ENCODE measurements around the gene CNTN6. TPM values are rescaled to one million over a fixed set of nuclear protein-coding genes. Genes with fewer than 3 reads are reported as not detected.

Gene CNTN6
- polyA plus RNA-seq (2013, experiment 1 of 2) = 0.01 TPM
- polyA plus RNA-seq (2013, experiment 2 of 2) = not detected

GRCh38 chr3:1092771-1093170 is at the start of gene CNTN6:
TSS of gene CNTN6 (plus strand) at chr3:1093024. CDS start at chr3:1148009, 54,985 bp downstream.
- H3K79me1 ChIP-seq (ENCODE audit: low read length) = no peaks in the 10 kb centered on the region
- no peak within 1 kb of the TSS for H3K4me3 ChIP-seq (ENCODE audit: low read length)
- H3K23ac ChIP-seq (ENCODE audit: low read length) = no peak within 1 kb of the TSS
- DNase-seq = peak; percentile 7
- no peak within 1 kb of the TSS for H2BK5ac ChIP-seq (ENCODE audit: low read length)
- H4K5ac ChIP-seq (ENCODE audit: low read length) = no peak within 1 kb of the TSS
- H2BK120ac ChIP-seq (ENCODE audit: low read depth, low read length) = no peak within 1 kb of the TSS
- no peak within 1 kb of the TSS for H3K56ac ChIP-seq (ENCODE audit: low read length)
- no peak within 1 kb of the TSS for H4K8ac ChIP-seq (ENCODE audit: low read depth, low read length)
- H3K27me3 ChIP-seq (ENCODE audit: insufficient read depth, low read length, poor library complexity) = no peaks in the 10 kb centered on the region
- no peaks in the 10 kb centered on the region for H3K79me2 ChIP-seq (ENCODE audit: control insufficient read depth, insufficient read depth, low read length)
- peak within 1 kb of the TSS; percentile 9 for H3K18ac ChIP-seq (ENCODE audit: low read length)
- no peaks in the 10 kb centered on the region for H3K4me1 ChIP-seq (ENCODE audit: control insufficient read depth, low read depth, low read length)
- H3K4me2 ChIP-seq (ENCODE audit: low read length) = no peak within 1 kb of the TSS
- H2BK15ac ChIP-seq (replicated peaks; ENCODE audit: low read depth) = no peak within 1 kb of the TSS
- no peaks in the 10 kb centered on the region for H3K36me3 ChIP-seq (ENCODE audit: control insufficient read depth, insufficient read depth, low read length)
- no peak within 1 kb of the TSS for H2AK5ac ChIP-seq (ENCODE audit: low read length)
- no peak within 1 kb of the TSS for H3K27ac ChIP-seq (ENCODE audit: low read depth, low read length)
- H3K9ac ChIP-seq (ENCODE audit: low read length) = no peak within 1 kb of the TSS
- no CpG with 5 or more reads among the region's 7 CpGs for WGBS (ENCODE audit: extremely low coverage, insufficient coverage, low lambda C conversion rate)
- H3K4ac ChIP-seq (ENCODE audit: low read depth, low read length) = no peak within 1 kb of the TSS

- Histone ChIP-seq H4K8ac (ENCODE audit: low read depth, low read length) (no peak overlapping the region), H3K79me1 (ENCODE audit: low read length) (no peaks in the 10 kb centered on the region), H3K36me3 (ENCODE audit: control insufficient read depth, insufficient read depth, low read length) (no peaks in the 10 kb centered on the region), H4K5ac (ENCODE audit: low read length) (no peak overlapping the region), H3K27ac (ENCODE audit: low read depth, low read length) (no peak overlapping the region), H2BK120ac (ENCODE audit: low read depth, low read length) (no peak overlapping the region), H3K18ac (ENCODE audit: low read length) (no peak overlapping the region), H3K4me2 (ENCODE audit: low read length) (no peak overlapping the region), H3K9ac (ENCODE audit: low read length) (no peak overlapping the region), H3K56ac (ENCODE audit: low read length) (no peak overlapping the region), H3K4ac (ENCODE audit: low read depth, low read length) (no peak overlapping the region), H3K23ac (ENCODE audit: low read length) (no peak overlapping the region), H3K79me2 (ENCODE audit: control insufficient read depth, insufficient read depth, low read length) (no peaks in the 10 kb centered on the region), H2BK15ac (replicated peaks; ENCODE audit: low read depth) (no peak overlapping the region), H3K4me3 (ENCODE audit: low read length) (no peak overlapping the region), H2BK5ac (ENCODE audit: low read length) (no peak overlapping the region), H3K4me1 (ENCODE audit: control insufficient read depth, low read depth, low read length) (no peaks in the 10 kb centered on the region), H2AK5ac (ENCODE audit: low read length) (no peak overlapping the region), H3K27me3 (ENCODE audit: insufficient read depth, low read length, poor library complexity) (no peaks in the 10 kb centered on the region)
- 100% methylated on average over 1 of the region's 2 CpGs for WGBS (ENCODE audit: extremely low coverage, insufficient coverage, low lambda C conversion rate)
- DNase-seq = no peak
Observed at GRCh38 chr3:1048558-1048957, 44.3 kb upstream of the CNTN6 start.

GRCh38 chr3:1055870-1056269 is 37.0 kb upstream of the CNTN6 start:
- no peak overlapping the region for H3K4me2 ChIP-seq (ENCODE audit: low read length)
- H3K79me1 ChIP-seq (ENCODE audit: low read length) = no peaks in the 10 kb centered on the region
- no peak overlapping the region for H3K4ac ChIP-seq (ENCODE audit: low read depth, low read length)
- no peaks in the 10 kb centered on the region for H3K4me1 ChIP-seq (ENCODE audit: control insufficient read depth, low read depth, low read length)
- H2BK5ac ChIP-seq (ENCODE audit: low read length) = no peak overlapping the region
- H2AK5ac ChIP-seq (ENCODE audit: low read length) = no peak overlapping the region
- no peaks in the 10 kb centered on the region for H3K36me3 ChIP-seq (ENCODE audit: control insufficient read depth, insufficient read depth, low read length)
- no peak overlapping the region for H4K8ac ChIP-seq (ENCODE audit: low read depth, low read length)
- DNase-seq = no peak
- no peak overlapping the region for H2BK120ac ChIP-seq (ENCODE audit: low read depth, low read length)
- WGBS (ENCODE audit: extremely low coverage, insufficient coverage, low lambda C conversion rate) = no CpG with 5 or more reads among the region's 3 CpGs
- no peak overlapping the region for H3K18ac ChIP-seq (ENCODE audit: low read length)
- H3K9ac ChIP-seq (ENCODE audit: low read length) = no peak overlapping the region
- no peaks in the 10 kb centered on the region for H3K27me3 ChIP-seq (ENCODE audit: insufficient read depth, low read length, poor library complexity)
- no peak overlapping the region for H4K5ac ChIP-seq (ENCODE audit: low read length)
- H3K27ac ChIP-seq (ENCODE audit: low read depth, low read length) = no peak overlapping the region
- H2BK15ac ChIP-seq (replicated peaks; ENCODE audit: low read depth) = no peak overlapping the region
- no peaks in the 10 kb centered on the region for H3K79me2 ChIP-seq (ENCODE audit: control insufficient read depth, insufficient read depth, low read length)
- no peak overlapping the region for H3K56ac ChIP-seq (ENCODE audit: low read length)
- H3K23ac ChIP-seq (ENCODE audit: low read length) = no peak overlapping the region
- no peak overlapping the region for H3K4me3 ChIP-seq (ENCODE audit: low read length)

- Histone ChIP-seq H3K79me1 (ENCODE audit: low read length) (no peaks in the 10 kb centered on the region), H3K4me2 (ENCODE audit: low read length) (no peak overlapping the region), H3K27ac (ENCODE audit: low read depth, low read length) (no peak overlapping the region), H4K8ac (ENCODE audit: low read depth, low read length) (no peak overlapping the region), H3K79me2 (ENCODE audit: control insufficient read depth, insufficient read depth, low read length) (no peaks in the 10 kb centered on the region), H3K56ac (ENCODE audit: low read length) (no peak overlapping the region), H3K36me3 (ENCODE audit: control insufficient read depth, insufficient read depth, low read length) (no peaks in the 10 kb centered on the region), H3K4ac (ENCODE audit: low read depth, low read length) (no peak overlapping the region), H3K23ac (ENCODE audit: low read length) (no peak overlapping the region), H2BK15ac (replicated peaks; ENCODE audit: low read depth) (no peak overlapping the region), H3K4me3 (ENCODE audit: low read length) (no peak overlapping the region), H4K5ac (ENCODE audit: low read length) (no peak overlapping the region), H2AK5ac (ENCODE audit: low read length) (no peak overlapping the region), H3K4me1 (ENCODE audit: control insufficient read depth, low read depth, low read length) (no peaks in the 10 kb centered on the region), H2BK120ac (ENCODE audit: low read depth, low read length) (no peak overlapping the region), H3K18ac (ENCODE audit: low read length) (no peak overlapping the region), H3K27me3 (ENCODE audit: insufficient read depth, low read length, poor library complexity) (no peaks in the 10 kb centered on the region), H3K9ac (ENCODE audit: low read length) (no peak overlapping the region), H2BK5ac (ENCODE audit: low read length) (no peak overlapping the region)
- DNase-seq = no peak
Observed at GRCh38 chr3:1056744-1057143, 36.1 kb upstream of the CNTN6 start.

GRCh38 chr3:1057436-1057835 is 35.4 kb upstream of the CNTN6 start:
- Histone ChIP-seq H2AK5ac (ENCODE audit: low read length) (no peak overlapping the region), H3K4me1 (ENCODE audit: control insufficient read depth, low read depth, low read length) (no peaks in the 10 kb centered on the region), H3K36me3 (ENCODE audit: control insufficient read depth, insufficient read depth, low read length) (no peaks in the 10 kb centered on the region), H2BK5ac (ENCODE audit: low read length) (no peak overlapping the region), H3K18ac (ENCODE audit: low read length) (no peak overlapping the region), H4K8ac (ENCODE audit: low read depth, low read length) (no peak overlapping the region), H3K79me1 (ENCODE audit: low read length) (no peaks in the 10 kb centered on the region), H3K56ac (ENCODE audit: low read length) (no peak overlapping the region), H4K5ac (ENCODE audit: low read length) (no peak overlapping the region), H3K9ac (ENCODE audit: low read length) (no peak overlapping the region), H2BK15ac (replicated peaks; ENCODE audit: low read depth) (no peak overlapping the region), H3K4me2 (ENCODE audit: low read length) (no peak overlapping the region), H3K27ac (ENCODE audit: low read depth, low read length) (no peak overlapping the region), H3K79me2 (ENCODE audit: control insufficient read depth, insufficient read depth, low read length) (no peaks in the 10 kb centered on the region), H3K4me3 (ENCODE audit: low read length) (no peak overlapping the region), H3K4ac (ENCODE audit: low read depth, low read length) (no peak overlapping the region), H3K23ac (ENCODE audit: low read length) (no peak overlapping the region), H3K27me3 (ENCODE audit: insufficient read depth, low read length, poor library complexity) (no peaks in the 10 kb centered on the region), H2BK120ac (ENCODE audit: low read depth, low read length) (no peak overlapping the region)
- no peak for DNase-seq
- no CpG with 5 or more reads among the region's 1 CpG for WGBS (ENCODE audit: extremely low coverage, insufficient coverage, low lambda C conversion rate)

- H3K18ac ChIP-seq (ENCODE audit: low read length) = no peak overlapping the region
- H3K9ac ChIP-seq (ENCODE audit: low read length) = no peak overlapping the region
- no peak for DNase-seq
- no peaks in the 10 kb centered on the region for H3K79me2 ChIP-seq (ENCODE audit: control insufficient read depth, insufficient read depth, low read length)
- H3K27me3 ChIP-seq (ENCODE audit: insufficient read depth, low read length, poor library complexity) = no peaks in the 10 kb centered on the region
- H2BK5ac ChIP-seq (ENCODE audit: low read length) = no peak overlapping the region
- WGBS (ENCODE audit: extremely low coverage, insufficient coverage, low lambda C conversion rate) = no CpG with 5 or more reads among the region's 4 CpGs
- H3K4me2 ChIP-seq (ENCODE audit: low read length) = no peak overlapping the region
- H3K36me3 ChIP-seq (ENCODE audit: control insufficient read depth, insufficient read depth, low read length) = no peaks in the 10 kb centered on the region
- no peak overlapping the region for H2BK120ac ChIP-seq (ENCODE audit: low read depth, low read length)
- H2AK5ac ChIP-seq (ENCODE audit: low read length) = no peak overlapping the region
- no peak overlapping the region for H3K56ac ChIP-seq (ENCODE audit: low read length)
- no peak overlapping the region for H3K23ac ChIP-seq (ENCODE audit: low read length)
- no peak overlapping the region for H4K5ac ChIP-seq (ENCODE audit: low read length)
- H2BK15ac ChIP-seq (replicated peaks; ENCODE audit: low read depth) = no peak overlapping the region
- H3K4ac ChIP-seq (ENCODE audit: low read depth, low read length) = no peak overlapping the region
- no peaks in the 10 kb centered on the region for H3K4me1 ChIP-seq (ENCODE audit: control insufficient read depth, low read depth, low read length)
- H3K27ac ChIP-seq (ENCODE audit: low read depth, low read length) = no peak overlapping the region
- H3K4me3 ChIP-seq (ENCODE audit: low read length) = no peak overlapping the region
- H4K8ac ChIP-seq (ENCODE audit: low read depth, low read length) = no peak overlapping the region
- no peaks in the 10 kb centered on the region for H3K79me1 ChIP-seq (ENCODE audit: low read length)
Observed at GRCh38 chr3:1068985-1069384, 23.8 kb upstream of the CNTN6 start.
